Embryonic facial prominence (tissue), 1 donor: ENCODE data around the gene OTUD4.
A peak's percentile ranks its signal among the peaks of the same experiment; 100 is the strongest.

Source experiments
- DNase-seq: peaks from one replicate; pipeline ENCODE4 v3.0.0-alpha.2; 2016; ENCODE audit errors: extremely low spot score

Gene OTUD4

DNA sequence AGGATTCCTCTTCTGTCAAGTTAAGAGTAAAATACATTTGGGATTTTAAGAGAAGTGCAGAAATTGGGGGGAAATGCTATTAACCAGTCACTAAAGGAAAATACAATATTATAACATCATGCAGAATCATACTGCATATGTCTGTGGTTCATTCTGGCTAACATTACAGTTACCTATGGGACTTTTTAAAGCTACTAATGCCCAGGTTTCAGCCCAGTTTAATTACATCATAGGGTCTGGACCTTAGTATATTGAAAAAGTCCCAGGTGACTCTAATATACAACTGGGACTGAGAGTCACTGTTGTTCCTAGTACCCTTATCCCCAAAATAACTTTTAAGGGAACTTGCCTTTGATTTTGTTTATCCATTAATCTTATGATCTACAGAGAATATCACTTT is 72.3 kb downstream of the OTUD4 start:
- DNase-seq: no peak

DNA sequence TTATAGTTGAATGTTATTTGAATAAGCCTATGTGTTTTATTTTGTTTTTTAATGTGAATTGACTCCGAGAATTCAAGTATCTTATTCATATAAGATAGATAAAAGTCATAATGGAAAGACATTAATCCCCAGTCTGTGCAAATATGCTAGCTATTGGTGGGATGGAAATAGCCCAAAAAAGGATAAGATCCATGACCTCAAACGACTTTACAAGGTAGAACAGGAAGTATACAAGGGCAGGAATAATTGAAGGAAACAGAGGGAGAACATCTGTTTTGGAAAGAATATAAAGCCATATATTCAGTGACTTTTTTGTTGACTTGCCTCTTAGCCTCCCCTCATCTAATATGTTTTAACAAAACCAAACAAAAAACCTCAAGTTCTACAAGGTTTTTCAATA is 73.3 kb downstream of the OTUD4 start:
- no peak for DNase-seq

DNA sequence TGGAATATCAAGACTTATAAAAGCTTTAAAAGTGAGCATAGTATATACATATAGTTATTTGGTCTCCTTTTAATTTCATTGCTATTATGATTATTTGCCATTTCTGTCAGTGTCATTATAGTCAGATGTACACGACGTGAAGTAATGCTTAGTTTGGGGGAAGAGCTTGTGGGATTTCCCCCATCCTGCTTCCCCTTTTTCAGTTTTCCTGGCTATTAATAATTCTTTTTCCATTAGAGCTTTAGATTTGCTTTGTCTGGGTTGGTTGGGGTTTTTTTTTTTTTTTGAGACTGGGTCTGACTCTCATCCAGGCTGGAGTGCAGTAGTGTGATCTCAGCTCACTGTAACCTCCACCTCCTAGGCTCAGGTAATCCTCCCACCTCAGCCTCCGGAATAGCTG is 76.9 kb downstream of the OTUD4 start:
- DNase-seq: no peak

DNA sequence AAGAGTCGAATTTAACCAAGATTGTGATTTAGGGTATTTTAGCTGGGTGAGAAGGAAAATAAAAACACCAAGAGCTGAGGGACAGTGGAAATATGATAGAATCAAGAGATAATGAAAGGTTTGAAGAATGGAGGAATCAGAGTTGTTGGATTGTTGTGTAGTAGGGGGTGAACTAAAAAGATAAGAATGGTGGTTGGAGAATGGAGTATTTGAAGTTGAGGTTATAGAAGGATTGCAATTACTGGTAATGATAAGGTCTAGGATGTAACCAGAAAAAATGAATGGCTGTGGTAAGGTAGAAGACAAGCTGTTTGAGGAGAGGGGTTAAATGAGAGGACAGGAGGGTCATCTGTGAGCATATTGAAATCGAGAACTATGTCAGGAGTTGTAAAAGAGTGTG is 77.8 kb downstream of the OTUD4 start:
- DNase-seq: no peak

DNA sequence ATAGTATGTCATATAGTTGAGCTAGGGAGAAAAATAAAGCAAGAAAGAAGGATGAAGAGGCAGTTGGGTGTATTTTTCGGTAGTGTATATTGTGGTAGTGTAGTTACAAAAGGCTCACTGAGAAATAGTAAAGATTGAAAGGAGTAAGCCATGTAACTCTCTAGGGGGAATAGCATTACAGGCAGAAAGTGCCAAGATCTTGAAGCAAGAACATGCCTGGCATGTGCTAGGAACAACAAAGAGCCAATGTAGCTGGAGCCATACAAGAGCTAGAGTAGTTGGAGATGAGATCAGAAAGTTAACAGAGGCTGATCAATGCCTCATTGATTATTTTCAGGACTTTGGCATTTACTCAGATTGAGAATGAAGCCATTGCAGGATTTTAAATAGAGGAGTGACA is 79.3 kb downstream of the OTUD4 start:
- no peak for DNase-seq

DNA sequence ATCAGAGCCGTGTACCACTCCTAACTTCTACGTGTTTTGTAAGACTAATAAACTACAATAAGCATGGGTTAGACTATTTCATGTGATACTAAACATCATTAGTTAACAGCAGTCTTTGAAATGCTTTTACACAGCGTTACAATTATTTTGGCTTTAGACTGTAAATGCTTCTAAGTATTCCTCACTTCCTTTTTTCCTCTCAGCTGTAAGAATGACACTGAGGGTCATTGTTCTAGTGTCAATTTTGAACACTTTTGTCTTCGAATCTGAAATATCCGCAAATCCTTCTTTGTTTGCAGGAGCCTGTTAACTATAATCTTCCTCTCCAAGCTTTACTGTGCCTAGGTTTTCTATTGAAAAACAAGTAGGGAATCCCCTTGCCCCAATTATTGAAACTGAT is 80.7 kb downstream of the OTUD4 start:
- no peak for DNase-seq

DNA sequence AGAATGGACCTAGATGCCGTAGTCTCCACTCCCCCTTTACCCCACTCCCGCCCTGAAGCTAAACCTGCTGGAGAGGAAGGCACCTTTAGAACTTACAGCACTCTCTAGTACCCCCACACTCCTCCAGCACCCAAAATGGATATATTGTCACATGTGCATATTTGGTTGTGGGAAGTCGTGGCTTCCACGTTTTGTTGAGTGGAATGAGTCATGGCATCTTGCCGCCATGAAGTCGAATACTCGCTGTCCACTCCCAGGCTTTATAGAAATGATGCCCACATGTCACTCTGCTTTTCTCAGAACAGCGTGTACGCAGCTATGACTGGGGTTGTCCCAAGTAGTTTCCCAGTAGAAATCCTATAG is 81.7 kb downstream of the OTUD4 start:
- DNase-seq: peak; percentile 8

DNA sequence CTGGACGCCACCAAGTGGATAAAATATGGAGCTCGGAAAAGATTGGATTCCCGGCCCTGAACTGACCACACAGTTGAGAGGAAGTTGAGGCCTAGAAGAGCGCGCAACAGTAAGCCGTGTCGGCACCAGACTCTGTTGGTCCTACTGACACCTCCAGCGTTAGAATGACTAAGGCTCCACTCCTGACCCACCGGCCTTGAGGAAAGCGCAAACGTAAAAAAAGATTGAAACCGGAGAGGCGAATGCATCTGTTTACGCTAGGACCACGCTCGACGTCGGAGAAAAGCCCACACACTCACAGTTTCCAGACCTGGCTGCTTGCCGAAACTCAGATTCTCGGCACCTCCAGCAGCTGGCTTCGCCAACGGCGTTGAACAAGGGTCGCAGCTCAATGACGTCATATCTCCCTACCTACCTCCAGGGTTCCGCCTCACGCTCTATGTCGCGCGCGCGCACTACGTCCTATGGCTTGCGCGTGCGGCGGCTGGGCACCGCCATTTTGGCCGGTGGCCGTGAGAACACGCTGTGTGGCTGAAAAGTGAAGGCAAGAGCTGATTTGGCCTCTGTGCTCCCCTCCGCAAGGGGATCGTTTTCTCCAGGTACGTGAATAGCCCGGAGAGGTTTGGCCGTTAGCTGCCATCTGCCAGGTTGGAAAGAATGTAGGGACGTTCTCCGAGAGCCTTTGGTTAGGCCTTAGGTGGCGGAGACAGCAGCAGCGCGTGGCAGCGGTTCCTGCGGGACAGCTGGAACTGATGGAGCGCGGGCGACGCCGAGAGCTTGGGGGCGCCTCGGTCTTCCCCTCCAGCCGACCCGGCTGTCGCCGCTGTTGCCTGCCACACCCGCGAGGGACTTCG is 82.3 kb downstream of the OTUD4 start, which contains the start of the genes ABCE1 and ANAPC10:
Gene ABCE1, plus strand, starts transcription at position 491 of the 854 bp plus-strand sequence. CDS start 6,102 bp downstream, outside the sequence.
Gene ANAPC10, minus strand, starts transcription at position 376 of the 854 bp plus-strand sequence. CDS start 2,097 bp downstream, outside the sequence.
- DNase-seq: peak; percentile 99

DNA sequence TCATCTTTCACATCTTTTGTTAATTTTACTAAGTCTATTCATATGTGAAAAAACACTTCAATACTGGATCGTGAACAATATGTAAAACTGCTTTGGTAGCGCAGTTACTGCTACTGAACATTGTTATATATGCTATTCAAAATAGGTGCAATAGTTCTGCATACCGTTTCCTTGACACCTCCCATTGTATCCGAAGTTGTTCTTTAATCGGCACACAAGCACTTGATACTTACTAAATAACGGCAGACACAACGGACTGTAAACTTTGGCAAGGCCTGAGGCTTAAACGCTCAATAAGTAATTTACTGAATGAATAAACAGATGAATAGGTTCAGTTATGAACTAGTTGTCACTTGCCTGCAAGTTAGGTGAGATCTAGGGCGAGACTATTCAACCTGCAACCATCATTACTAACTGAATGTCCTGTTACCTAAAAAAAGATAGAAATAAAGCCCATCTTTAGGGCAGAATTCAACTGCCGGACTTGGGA is 83.0 kb downstream of the OTUD4 start:
- DNase-seq: no peak

DNA sequence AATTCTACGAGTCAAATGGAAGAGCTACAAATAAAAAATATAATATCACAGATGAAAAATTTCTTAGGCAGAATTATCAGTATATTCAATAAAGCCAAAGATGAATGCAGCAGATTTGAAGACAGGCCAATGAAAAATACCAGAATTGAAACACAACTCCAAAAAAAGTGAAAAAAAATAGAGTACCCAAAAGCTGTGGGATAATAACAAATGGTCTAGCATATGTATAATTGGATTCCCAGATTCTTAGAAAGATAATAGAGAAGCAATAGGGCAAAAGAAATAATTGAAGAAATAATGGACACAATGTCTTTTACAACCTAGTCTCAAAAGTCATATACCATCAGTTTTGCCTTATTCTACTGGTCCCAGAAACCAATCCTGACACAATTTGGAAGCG is 86.8 kb downstream of the OTUD4 start:
- DNase-seq: no peak

DNA sequence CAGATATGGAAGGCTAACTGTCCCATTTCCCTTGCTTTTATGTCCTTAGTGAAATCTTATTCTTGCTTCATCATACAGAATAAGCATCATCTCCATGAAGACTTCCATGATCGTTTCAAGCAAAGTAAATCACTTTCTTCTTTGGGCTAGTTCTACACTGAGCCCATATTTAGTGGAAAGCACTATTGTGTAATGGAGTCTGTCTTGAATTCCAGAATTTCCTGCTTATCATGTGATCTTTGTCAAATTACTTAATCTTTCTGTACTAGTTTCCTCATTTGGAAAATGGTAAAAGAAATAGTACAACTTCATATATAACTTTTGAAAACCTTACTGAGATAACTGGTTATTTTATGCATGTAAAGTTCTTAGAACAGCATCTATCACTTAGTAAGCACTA is 90.0 kb downstream of the OTUD4 start:
- no peak for DNase-seq

DNA sequence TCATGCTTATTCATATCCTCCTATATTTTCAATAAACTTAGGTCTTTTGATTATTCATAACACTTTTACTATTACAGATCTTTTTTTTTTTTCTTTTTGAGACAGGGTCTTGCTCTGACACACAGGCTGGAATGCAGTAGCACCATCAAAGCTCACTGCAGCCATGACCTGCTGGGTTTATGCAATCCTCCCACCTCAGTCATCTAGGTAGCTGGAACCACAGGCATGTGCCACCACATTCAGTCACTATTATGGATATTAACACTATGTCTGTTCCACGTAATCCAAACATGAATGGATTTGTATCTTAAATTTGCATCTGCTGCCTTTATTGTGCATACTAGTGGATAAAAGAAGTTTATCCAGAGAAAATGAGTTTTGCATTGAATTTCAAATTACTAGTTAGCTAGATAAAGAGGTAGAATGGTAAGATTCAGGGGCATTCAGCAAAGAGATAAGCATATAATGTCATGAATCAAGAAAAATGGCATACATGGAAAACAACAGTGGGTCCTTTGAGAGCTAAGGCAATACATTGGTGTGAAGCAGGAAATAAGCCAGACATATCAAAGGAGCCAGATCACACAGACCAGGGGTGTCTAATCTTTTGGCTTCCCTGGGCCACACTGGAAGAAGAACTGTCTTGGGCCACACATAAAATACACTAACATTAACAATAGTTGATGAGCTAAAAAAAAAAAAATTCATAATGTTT is 96.3 kb downstream of the OTUD4 start:
- no peak for DNase-seq
